NK-92 (cell line): ENCODE results near the gene LMBR1.
"Not testable (repeated sequence)": the region's sequence is repeated elsewhere in the genome, so short reads cannot be mapped to it uniquely, and the experiment has no call there.

Source experiments
- DNase-seq: peaks from one replicate; lab custom pipeline; 2025; ENCODE audit not compliant: unreplicated experiment; lab: John Stamatoyannopoulos, UW

LMBR1 gene

DNA sequence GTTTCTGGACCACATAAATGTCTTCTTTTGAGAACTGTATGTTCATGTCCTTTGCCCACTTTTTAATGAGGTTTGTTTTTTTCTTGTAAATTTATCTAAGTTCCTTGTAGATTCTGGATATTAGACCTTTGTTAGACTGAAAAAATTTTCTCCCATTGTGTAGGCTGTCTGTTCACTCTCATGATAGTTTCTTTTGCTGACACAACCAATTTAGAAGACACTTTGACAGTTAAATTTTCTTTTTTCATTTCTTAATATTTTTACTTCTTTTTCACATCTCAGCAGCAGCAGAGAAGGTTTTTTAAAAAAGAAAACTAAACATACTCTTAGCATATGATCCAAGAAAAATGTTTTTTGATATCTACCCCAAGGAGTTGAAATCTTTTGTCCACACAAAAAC lies 190.6 kb downstream of the LMBR1 start:
- no peak for DNase-seq

DNA sequence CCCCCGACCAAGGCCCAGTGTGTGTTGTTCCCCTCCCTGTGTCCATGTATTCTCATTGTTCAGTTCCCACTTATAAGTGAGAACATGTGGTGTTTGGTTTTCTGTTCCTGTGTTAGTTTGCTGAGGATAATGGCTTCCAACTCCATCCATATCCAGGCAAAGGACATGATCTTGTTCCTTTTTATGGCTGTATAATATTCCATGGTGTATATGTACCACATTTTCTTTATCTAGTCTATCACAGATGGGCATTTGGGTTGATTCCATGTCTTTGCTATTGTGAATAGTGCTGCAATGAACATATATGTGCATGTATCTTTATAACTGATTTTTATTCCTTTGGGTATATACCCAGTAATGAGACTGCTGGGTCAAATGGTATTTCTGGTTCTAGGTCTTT lies 191.2 kb downstream of the LMBR1 start:
- DNase-seq = not testable (repeated sequence)

DNA sequence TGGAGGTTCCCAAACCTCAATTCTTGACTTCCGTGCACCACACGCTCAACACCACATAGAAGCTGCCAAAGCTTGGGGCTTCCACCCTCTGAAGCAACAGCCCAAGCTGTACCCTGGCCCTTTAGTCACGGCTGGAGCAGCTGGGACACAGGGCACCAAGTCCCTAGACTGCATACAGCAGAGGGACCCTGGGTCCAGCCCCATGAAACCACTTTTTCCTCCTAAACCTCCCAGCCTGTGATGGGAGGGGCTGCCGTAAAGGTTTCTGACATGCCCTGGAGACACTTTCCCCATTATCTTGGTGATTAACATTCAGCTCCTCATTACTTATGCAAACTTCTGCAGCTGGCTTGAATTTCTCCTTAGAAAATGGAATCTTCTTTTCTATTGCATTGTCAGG lies 194.5 kb downstream of the LMBR1 start:
- not testable (repeated sequence) for DNase-seq

DNA sequence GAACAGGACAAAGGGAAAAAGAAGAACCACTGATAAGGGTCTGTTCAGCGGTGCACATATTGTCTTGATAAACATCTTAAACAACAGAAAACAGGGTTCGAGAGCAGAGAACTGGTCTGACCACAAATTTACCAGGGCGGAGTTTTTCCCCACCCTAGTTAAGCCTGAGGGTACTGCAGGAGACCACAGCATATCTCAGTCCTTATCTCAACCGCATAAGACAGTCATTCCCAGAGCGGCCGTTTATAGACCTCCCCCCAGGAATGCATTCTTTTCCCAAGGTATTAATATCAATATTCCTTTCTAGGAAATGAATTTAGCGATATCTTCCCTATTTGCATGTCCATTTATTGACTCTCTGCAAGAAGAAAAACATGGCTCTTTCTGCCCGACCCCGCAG lies 195.7 kb downstream of the LMBR1 start:
- DNase-seq = not testable (repeated sequence)

DNA sequence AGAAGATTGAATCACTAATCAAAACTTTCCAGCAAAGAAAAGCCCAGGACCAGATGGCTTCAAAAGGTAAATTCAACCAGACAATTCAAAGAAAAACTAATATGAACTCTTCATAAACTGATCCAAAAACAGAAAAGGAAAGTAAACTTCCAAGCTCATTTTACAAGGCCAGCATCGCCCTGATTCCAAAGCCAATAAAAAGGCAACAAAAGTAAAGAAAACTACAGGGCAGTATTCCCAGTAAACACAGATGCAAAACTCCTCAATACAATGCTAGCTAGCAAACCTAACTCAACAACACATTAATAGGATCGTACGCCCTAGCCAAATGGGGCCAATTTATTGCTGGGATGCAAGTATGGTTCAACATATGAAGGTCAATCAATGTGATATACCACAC lies 199.4 kb downstream of the LMBR1 start:
- no peak for DNase-seq

DNA sequence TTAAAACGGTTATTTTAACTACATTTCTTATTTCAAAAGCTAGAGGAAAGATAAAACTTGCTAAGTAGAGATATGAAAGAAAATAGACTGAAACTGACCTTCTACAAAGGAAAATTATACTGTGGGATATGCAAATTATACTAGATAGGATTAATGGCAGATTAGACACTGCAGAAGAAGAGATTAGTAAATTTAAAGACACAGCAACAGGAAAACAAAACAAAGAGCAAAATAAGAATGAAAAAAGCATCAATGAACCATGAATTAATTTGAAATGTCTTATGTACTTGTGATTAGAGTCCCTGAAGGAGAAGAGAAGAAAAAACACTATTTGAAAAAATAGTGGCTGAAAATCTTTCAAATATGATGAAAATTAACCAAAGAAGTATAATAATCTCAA lies 200.1 kb downstream of the LMBR1 start:
- DNase-seq = no peak

DNA sequence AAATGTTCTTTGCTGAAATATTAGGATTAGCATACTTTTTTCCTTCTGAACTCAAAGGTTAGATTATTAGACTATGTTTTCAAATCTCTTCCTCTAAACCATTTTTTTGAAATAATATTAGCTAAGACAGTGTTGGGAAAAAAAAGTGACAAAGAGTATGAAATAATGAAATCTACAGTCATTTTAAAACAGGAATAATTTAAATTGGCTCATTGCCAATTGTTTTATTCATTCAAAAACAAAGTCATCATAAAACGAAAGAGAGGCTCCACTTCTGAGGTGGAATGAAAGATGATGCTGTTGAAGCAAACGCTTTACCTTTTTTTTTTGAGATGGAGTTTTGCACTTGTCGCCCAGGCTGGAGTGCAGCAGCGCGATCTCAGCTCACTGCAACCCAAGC lies 201.2 kb downstream of the LMBR1 start:
- no peak for DNase-seq

DNA sequence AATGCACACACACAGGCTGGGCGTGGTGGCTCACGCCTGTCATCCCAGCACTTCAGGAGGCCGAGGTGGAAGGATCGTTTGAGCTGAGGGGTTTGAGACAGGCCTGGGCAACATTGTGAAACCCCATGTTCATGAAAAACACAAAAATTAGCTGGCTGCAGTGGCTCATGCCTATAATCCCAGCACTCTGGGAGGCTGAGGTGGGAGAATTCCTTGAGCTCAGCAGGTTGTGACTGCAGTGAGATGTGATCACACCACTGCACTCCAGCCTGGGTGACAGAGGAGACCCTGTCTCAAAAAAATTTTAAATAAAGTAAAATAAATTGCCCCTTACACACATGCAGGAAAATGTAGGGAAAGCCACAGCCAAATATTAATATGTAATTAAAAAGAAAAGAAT lies 208.3 kb downstream of the LMBR1 start:
- DNase-seq = no peak

DNA sequence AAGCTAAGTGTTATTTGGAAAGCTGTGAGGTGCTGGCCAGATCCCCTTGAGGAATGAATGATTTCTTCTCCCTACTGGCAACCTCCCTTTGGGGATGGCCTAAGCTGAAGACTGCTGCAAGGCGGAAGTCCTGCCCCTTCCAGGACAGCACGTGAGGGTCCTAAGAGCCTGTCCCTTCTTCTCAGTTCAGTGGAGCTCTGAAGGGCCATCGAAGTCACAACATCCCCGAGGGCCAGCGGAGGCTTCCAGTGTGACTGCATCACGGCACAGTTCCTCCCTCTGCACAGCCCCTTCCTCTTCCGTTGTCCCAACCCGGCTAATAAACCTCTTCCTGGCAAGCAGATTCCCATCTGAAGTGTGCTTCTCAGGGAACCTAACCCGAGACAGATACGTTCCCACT lies 208.7 kb downstream of the LMBR1 start:
- no peak for DNase-seq

DNA sequence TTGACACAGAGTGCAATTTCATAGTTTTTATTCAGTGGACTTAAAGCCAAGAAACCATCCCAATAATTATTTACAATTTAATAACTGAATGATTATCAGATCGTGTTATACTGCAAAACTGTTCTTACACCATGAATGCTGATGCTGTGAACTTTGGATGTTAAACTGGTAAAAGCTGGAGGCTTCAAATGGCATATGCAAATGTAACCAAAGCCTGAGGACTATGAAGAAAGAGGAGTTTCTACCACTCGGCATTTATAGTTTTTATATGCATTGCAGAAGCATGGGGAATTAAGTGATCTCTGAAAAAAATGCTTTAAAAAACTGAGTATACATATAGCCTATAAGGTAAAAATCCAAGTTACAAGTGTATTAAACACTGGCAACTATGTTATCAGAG lies 210.1 kb downstream of the LMBR1 start:
- DNase-seq = no peak

DNA sequence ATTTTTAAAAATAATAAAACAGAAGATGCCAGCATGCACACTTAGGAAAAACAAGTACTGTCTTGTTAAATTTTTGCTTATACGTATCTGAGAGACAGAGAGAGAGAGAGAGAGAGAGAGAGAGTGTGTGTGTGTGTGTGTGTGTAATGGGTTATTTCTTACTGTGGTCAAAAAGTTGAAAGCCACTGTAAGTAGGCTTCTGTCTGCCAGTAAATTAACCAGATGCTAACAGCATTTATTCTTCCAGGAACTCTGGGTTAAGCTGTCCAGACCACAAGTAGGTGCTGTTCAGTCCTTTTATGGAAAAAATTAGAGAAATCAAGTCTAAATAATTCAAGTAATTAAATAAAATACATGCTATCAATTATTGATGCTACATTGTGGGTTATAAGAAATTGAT lies 212.7 kb downstream of the LMBR1 start:
- DNase-seq = no peak

DNA sequence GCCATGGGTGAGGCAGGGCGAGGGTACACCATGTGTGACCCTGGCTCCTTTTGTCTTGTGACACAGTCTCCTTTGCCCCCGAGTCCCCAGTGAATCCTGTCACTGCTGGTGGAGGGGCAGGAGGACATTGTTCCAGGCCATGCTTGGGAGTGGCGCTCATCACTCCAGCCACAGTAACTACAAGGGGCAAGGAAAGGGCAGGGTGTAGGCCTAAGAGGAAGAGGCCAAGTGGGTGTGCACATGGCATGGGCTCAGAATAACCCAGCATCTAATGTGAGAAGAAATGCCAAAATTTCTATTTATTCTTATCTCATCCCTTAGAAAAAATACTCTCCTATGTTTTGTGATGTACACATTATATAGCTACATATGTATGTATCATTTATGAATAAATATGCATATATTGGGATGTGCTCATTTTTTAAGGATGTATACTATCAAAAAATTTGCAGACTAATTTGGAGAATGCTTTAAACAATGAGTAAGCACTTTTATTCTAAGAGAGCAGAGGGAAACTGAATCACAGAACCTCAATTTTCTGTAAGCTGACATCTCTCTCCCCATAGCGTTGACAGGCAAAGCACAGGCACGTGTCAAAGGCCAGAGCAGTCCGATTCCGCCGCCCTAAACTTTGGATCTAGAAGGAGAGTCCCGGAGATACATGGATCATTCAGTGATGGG lies 215.5 kb downstream of the LMBR1 start:
- DNase-seq = no peak

DNA sequence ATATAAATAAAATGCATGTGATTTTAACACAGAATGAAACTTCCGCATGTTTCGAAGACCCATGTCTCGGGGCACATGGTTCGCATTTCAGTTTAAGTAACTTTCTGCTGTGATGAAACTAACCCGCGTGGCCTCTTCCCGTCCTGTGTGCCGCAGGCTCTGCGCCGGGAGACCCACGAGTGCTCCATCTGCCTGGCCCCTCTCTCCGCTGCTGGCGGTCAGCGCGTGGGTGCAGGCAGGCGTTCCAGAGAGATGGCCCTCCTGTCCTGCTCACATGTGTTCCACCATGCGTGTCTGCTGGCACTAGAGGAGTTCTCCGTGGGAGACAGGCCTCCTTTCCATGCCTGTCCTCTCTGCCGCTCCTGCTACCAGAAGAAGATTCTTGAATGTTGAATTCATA lies 216.7 kb downstream of the LMBR1 start:
- DNase-seq = no peak

DNA sequence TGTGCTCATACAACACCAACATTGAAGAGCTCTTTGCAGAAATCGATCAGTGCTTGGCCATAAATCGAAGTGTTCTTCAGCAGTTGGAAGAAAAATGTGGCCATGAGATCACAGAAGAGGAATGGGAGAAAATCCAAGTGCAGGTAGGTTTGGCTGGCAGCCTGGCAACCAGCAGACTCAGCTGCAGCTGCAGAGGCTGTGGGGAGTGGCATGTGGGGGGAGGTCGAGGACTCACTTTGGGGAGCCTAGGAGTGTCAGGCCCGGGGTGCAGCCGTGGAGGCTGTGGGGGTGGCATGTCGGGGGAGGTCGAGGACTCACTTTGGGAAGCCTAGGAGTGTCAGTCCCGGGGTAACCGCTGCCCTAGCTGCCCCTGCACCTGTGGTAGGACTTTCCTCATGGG lies 217.3 kb downstream of the LMBR1 start:
- no peak for DNase-seq

DNA sequence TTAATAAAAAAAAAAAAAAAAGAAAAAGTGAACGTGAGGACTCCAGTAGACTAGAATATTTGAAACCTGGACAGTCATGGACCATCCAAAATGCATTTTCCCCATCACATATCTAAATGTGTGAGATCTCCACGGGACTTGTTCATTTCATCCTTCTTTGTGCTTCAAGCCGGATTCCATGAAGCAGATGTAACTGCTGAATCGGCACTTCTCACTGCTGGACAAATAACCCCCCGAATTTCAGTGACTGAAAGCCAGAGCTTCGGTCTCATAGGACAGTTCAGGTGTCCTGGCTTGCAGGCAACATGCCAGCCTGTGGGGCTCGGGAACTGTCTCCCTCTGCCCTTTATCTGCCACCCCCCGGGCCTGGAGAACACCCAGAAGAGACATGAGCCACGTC lies 219.1 kb downstream of the LMBR1 start:
- DNase-seq = no peak

DNA sequence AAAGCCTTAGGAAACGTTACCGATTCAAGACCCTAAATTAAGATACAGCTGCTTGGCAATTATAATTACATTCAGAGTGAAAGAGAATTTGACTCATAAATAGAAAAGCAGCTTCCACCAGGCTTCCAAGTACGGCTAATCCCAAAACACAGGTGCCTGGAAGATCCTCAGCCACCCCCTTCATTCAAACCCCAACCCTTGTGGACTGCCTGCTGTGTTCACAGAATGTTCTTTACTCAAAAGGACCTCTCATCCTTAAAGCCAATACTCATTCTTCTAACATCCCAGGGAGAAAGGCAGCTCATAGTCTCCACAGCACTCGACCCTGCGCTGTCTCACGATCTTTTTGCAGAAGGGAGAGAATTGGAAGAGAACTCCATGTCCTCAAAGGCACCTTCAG lies 219.5 kb downstream of the LMBR1 start:
- DNase-seq = no peak

DNA sequence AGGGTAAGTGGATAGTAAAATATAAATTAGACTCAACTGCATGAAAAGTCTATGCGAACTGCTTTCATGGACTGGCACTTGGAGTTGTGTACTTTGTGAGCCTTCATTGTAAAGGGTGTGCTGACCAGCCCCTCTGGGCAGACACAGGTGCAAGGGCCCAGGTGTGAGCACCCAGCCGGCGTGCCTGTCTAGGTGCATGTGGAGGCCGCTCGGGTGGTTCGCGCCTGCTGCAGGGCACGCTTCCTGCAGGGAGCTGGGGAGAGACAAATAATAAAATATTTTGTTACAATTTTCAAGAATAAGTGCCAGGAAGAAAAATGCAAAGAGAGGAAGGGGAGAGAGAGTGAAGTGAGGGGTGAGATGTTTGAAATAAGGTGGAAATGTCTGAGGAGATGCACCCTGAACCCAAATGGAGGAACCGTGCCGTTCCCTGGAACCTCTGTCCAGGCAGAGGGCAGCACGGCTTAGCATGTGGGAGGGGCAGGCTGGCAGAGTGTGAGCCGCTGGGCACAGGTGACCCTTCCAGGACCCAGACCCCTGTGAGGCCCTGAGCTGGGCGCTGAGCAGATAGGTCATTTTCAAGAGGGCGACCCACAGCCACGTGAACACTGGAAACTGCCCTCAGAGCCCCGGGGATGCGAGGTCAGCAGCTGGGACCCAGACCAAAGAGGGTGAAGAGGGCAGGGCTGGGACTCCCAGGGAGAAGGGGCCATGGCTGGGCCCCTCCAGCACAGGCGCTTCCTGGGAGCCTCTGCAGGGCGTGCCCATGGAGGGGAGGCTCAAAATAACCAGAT lies 223.8 kb downstream of the LMBR1 start:
- no peak for DNase-seq

DNA sequence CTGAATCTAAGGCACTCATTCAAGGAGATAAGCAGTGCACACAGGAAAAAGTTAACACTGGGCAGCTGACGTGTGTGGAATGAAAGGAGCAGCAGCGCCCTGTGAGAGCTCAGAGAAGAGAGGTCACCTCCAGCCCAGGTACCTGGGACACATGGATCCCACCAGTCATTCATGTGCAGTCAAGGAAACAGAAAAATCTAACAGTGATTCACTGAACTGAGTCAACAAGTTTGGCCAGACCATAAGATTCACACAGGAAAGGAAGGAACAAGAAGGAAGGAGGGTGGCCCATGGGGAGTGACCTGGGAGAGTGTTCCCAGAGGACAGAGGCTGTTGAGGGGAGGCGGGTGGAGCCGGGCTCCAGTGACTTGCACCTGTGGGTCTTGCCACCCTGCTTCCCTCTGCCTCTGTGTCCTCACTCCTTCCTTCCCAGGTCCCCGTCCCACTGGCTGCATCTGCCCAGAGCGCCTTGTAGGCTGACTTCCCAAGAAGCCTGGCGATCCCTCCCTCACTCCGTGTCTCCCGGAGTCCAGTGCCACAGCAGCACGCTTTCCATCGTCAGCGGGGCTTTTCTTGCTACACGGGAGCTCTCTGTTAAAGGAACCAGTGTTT lies 224.7 kb downstream of the LMBR1 start:
- no peak for DNase-seq

DNA sequence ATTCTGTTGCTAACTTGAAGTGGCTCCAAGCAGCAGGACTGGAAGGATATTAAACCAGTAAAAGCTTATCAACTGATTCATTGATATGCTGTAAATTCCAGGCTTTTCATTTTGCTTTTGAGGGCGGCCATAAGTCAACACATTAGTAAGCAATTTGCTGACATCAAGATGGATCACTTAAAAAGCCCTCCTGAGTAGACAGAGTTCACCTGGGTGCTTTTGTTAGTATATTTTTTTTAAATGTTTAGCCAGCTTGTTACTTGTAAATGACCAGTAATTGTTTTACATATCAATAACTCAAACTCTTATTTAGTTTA lies 225.9 kb downstream of the LMBR1 start:
- no peak for DNase-seq

DNA sequence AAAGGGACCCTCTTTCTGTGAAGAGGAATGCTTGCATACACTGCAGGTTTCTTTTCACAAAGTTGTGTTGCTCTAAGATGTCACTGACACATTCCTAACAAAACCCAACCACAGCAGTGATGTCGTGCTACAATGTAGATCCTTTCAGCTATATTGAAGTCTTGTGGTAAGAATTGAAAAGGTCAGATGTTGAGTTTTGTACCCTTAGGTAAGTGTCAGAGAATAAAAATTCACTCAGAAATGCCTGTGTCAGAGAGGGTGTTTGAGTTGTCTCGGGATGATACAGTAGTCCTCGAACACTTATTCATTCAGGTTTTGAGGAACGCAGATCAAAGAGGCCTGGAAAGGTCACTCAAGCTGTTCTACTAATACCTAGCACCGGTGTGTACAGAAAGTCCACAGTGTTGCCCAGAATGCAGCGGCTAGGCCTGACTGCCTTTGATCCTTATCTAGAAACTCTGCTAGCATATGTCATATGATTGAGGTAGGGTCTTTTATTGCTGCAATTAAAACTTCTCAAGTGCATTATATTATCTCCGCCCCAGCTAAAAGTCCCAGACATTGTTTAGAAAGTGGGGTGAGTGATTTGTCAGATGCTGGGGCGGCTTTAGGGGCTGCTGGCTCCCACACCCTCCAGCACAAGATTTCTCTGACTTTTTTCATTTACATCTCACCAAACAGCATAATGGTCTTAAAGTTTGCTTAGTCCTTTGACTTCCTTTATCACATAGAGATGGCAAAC lies 226.4 kb downstream of the LMBR1 start:
- DNase-seq = no peak

DNA sequence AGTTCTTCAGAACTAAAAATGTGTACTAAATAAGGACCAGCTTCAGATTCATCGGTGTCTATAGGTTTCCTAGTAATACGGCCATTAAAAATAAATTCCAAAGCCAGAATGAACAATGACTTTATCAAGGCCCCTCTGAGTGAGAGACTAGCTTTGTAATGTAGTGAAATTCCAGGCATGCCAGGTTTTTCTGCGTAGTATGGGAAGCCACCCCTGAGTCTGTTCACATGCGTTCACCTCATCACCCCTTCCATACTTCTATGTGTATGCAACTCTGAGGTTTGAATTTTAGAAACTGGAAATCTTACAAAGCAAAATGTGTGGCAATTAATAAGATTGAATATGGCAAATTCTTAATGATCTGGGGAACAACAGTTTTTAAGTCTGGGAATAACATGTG lies 227.9 kb downstream of the LMBR1 start:
- DNase-seq = no peak

DNA sequence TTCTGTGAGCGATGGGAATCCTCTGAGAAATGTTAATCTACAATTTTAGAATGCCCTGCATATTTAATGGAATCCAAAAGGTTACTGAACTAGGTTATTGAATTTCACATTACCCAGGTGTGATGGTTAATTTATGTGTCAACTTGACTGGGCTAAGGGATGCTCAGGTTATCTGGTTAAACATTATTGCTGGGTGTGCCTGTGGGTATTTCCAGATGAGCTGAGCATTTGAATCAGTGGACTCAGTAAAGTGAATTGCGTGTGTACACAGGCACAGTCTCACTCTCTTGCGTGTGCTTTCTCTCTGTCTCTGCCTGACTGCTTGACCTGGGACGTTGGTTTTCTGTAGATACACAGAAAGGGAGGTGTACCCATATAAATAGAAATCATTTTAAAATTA lies 230.7 kb downstream of the LMBR1 start:
- DNase-seq = no peak
